SK-N-SH treated with all-trans-retinoic acid at 6 μM for 48 hours (cell line): ENCODE measurements around the gene CDC6.

Experiments used
- ATAC-seq: fragments of 200-7000 bp; cut with Tn5 transposase; 3 replicates; pipeline ENCODE4 v1.9.1; 2020; ENCODE audit warnings: mild to moderate bottlenecking, moderate library complexity
- BACH2 ChIP-seq: fragments of 250-450 bp; sonication (Bioruptor Pico); IDR thresholded peaks from 2 replicates; pipeline ENCODE4 v1.9.0; 2021; ENCODE audit warnings: mild to moderate bottlenecking, borderline replicate concordance
- CSDC2 ChIP-seq: fragments of 250-450 bp; sonication (Bioruptor Pico); IDR thresholded peaks from 2 replicates; pipeline ENCODE4 v1.5.0; 2020; ENCODE audit warnings: mild to moderate bottlenecking, moderate library complexity
- ESRRG ChIP-seq: fragments of 250-450 bp; sonication (Bioruptor Pico); IDR thresholded peaks from 2 replicates; pipeline ENCODE4 v1.6.1; 2021; ENCODE audit warnings: mild to moderate bottlenecking
- GLIS3 ChIP-seq: fragments of 250-450 bp; sonication (Bioruptor Pico); IDR thresholded peaks from 2 replicates; pipeline ENCODE4 v1.5.0; 2020; ENCODE audit warnings: mild to moderate bottlenecking, moderate library complexity
- ISL1 ChIP-seq: fragments of 250-450 bp; sonication (Bioruptor Pico); IDR thresholded peaks from 2 replicates; pipeline ENCODE4 v2.1.2; 2022; ENCODE audit warnings: mild to moderate bottlenecking, moderate library complexity
- OSR1 ChIP-seq: fragments of 250-450 bp; sonication (Bioruptor Pico); IDR thresholded peaks from 2 replicates; pipeline ENCODE4 v1.8.0; 2022; ENCODE audit warnings: moderate library complexity, mild to moderate bottlenecking, inconsistent platforms
- PPARA ChIP-seq: fragments of 250-450 bp; sonication (Bioruptor Pico); IDR thresholded peaks from 2 replicates; pipeline ENCODE4 v1.5.0; 2020; ENCODE audit warnings: mild to moderate bottlenecking, borderline replicate concordance
- RARB ChIP-seq: fragments of 250-450 bp; sonication (Bioruptor Pico); IDR thresholded peaks from 2 replicates; pipeline ENCODE4 v1.8.0; 2021; ENCODE audit warnings: mild to moderate bottlenecking, moderate library complexity
- TCF4 ChIP-seq: fragments of 250-450 bp; sonication (Bioruptor Pico); IDR thresholded peaks from 2 replicates; pipeline ENCODE4 v1.8.0; 2021; ENCODE audit warnings: mild to moderate bottlenecking, moderate library complexity, borderline replicate concordance
- TOX ChIP-seq: fragments of 250-450 bp; sonication (Bioruptor Pico); IDR thresholded peaks from 2 replicates; pipeline ENCODE4 v1.8.0; 2021; ENCODE audit warnings: mild to moderate bottlenecking, moderate library complexity, borderline replicate concordance
- ZC3H10 ChIP-seq: fragments of 250-450 bp; sonication (Bioruptor Pico); IDR thresholded peaks from 2 replicates; pipeline ENCODE4 v1.5.1; 2021; ENCODE audit warnings: mild to moderate bottlenecking, moderate library complexity
- ZFP30 ChIP-seq: fragments of 450-650 bp; formaldehyde crosslinking; IDR thresholded peaks from 2 replicates; pipeline ENCODE4 v1.5.0; 2022; ENCODE audit warnings: mild to moderate bottlenecking, moderate library complexity
- ZNF565 ChIP-seq: fragments of 450-650 bp; formaldehyde crosslinking; conservative IDR thresholded peaks from 2 replicates; pipeline ENCODE4 v1.5.0; 2020; ENCODE audit warnings: low read depth, mild to moderate bottlenecking, moderate library complexity
- ZNF70 ChIP-seq: fragments of 450-650 bp; formaldehyde crosslinking; IDR thresholded peaks from 2 replicates; pipeline ENCODE4 v1.5.0; 2020; ENCODE audit warnings: mild to moderate bottlenecking, moderate library complexity
- ZNF8 ChIP-seq: fragments of 450-650 bp; formaldehyde crosslinking; IDR thresholded peaks from 2 replicates; pipeline ENCODE4 v1.5.0; 2020; ENCODE audit warnings: mild to moderate bottlenecking, moderate library complexity
- TF ChIP-seq, protein P1 (sequence below): fragments of 250-450 bp; sonication (Bioruptor Pico); IDR thresholded peaks from 2 replicates; pipeline ENCODE4 v1.8.0; 2021; ENCODE audit warnings: low read depth, mild to moderate bottlenecking, moderate library complexity, borderline replicate concordance
- TF ChIP-seq, protein P2 (sequence below): fragments of 250-450 bp; sonication (Bioruptor Pico); IDR thresholded peaks from 2 replicates; pipeline ENCODE4 v1.5.1; 2021; ENCODE audit warnings: mild to moderate bottlenecking, moderate library complexity
- TF ChIP-seq, protein P3 (sequence below): fragments of 250-450 bp; sonication (Bioruptor Pico); IDR thresholded peaks from 2 replicates; pipeline ENCODE4 v1.5.0; 2020; ENCODE audit warnings: mild to moderate bottlenecking, moderate library complexity
- TF ChIP-seq, protein P4 (sequence below): fragments of 250-450 bp; sonication (Bioruptor Pico); IDR thresholded peaks from 2 replicates; pipeline ENCODE4 v1.5.1; 2020; ENCODE audit warnings: low read depth, mild to moderate bottlenecking, moderate library complexity
- TF ChIP-seq, protein P5 (sequence below): fragments of 250-450 bp; sonication (Bioruptor Pico); IDR thresholded peaks from 2 replicates; pipeline ENCODE4 v1.8.0; 2020; ENCODE audit warnings: mild to moderate bottlenecking, moderate library complexity, borderline replicate concordance

Gene CDC6

DNA sequence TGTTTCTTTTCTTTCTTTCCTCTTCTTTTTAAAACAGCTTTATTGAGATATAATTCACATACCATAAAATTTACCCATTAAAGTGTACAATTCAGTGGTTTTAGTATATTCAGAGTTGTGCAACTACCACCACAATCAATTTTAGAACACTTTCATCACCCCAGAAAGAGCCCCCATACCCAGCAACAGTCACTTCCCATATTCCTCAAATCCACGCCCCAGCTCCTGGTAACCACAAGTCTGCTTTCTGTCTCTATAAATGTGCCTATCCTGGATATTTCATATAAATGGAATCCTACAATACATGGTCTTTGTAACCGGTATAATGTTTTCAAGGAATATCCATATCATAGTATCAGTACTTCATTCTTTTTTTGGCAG is 40.7 kb downstream of the CDC6 start:
- TF ChIP-seq ZC3H10 (CRISPR knock-in tag) (no peak), OSR1 (CRISPR knock-in tag) (no peak), ESRRG (CRISPR knock-in tag) (no peak), ZNF565 (no peak), ISL1 (CRISPR knock-in tag) (no peak), CSDC2 (CRISPR knock-in tag) (no peak), ZFP30 (CRISPR knock-in tag) (no peak), PPARA (no peak), BACH2 (CRISPR knock-in tag) (no peak), GLIS3 (no peak), TOX (no peak), RARB (CRISPR knock-in tag) (no peak)
- TF ChIP-seq, protein P1, sequence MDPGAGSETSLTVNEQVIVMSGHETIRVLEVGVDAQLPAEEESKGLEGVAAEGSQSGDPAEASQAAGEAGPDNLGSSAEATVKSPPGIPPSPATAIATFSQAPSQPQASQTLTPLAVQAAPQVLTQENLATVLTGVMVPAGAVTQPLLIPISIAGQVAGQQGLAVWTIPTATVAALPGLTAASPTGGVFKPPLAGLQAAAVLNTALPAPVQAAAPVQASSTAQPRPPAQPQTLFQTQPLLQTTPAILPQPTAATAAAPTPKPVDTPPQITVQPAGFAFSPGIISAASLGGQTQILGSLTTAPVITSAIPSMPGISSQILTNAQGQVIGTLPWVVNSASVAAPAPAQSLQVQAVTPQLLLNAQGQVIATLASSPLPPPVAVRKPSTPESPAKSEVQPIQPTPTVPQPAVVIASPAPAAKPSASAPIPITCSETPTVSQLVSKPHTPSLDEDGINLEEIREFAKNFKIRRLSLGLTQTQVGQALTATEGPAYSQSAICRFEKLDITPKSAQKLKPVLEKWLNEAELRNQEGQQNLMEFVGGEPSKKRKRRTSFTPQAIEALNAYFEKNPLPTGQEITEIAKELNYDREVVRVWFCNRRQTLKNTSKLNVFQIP (CRISPR knock-in tag), result no peak
- TF ChIP-seq, protein P2, sequence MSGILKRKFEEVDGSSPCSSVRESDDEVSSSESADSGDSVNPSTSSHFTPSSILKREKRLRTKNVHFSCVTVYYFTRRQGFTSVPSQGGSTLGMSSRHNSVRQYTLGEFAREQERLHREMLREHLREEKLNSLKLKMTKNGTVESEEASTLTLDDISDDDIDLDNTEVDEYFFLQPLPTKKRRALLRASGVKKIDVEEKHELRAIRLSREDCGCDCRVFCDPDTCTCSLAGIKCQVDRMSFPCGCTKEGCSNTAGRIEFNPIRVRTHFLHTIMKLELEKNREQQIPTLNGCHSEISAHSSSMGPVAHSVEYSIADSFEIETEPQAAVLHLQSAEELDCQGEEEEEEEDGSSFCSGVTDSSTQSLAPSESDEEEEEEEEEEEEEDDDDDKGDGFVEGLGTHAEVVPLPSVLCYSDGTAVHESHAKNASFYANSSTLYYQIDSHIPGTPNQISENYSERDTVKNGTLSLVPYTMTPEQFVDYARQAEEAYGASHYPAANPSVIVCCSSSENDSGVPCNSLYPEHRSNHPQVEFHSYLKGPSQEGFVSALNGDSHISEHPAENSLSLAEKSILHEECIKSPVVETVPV (CRISPR knock-in tag), result no peak
- TF ChIP-seq, protein P3, sequence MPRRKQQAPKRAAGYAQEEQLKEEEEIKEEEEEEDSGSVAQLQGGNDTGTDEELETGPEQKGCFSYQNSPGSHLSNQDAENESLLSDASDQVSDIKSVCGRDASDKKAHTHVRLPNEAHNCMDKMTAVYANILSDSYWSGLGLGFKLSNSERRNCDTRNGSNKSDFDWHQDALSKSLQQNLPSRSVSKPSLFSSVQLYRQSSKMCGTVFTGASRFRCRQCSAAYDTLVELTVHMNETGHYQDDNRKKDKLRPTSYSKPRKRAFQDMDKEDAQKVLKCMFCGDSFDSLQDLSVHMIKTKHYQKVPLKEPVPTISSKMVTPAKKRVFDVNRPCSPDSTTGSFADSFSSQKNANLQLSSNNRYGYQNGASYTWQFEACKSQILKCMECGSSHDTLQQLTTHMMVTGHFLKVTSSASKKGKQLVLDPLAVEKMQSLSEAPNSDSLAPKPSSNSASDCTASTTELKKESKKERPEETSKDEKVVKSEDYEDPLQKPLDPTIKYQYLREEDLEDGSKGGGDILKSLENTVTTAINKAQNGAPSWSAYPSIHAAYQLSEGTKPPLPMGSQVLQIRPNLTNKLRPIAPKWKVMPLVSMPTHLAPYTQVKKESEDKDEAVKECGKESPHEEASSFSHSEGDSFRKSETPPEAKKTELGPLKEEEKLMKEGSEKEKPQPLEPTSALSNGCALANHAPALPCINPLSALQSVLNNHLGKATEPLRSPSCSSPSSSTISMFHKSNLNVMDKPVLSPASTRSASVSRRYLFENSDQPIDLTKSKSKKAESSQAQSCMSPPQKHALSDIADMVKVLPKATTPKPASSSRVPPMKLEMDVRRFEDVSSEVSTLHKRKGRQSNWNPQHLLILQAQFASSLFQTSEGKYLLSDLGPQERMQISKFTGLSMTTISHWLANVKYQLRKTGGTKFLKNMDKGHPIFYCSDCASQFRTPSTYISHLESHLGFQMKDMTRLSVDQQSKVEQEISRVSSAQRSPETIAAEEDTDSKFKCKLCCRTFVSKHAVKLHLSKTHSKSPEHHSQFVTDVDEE (CRISPR knock-in tag), result no peak
- TF ChIP-seq, protein P4, sequence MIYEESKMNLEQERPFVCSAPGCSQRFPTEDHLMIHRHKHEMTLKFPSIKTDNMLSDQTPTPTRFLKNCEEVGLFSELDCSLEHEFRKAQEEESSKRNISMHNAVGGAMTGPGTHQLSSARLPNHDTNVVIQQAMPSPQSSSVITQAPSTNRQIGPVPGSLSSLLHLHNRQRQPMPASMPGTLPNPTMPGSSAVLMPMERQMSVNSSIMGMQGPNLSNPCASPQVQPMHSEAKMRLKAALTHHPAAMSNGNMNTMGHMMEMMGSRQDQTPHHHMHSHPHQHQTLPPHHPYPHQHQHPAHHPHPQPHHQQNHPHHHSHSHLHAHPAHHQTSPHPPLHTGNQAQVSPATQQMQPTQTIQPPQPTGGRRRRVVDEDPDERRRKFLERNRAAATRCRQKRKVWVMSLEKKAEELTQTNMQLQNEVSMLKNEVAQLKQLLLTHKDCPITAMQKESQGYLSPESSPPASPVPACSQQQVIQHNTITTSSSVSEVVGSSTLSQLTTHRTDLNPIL (CRISPR knock-in tag), result no peak
- TF ChIP-seq, protein P5, sequence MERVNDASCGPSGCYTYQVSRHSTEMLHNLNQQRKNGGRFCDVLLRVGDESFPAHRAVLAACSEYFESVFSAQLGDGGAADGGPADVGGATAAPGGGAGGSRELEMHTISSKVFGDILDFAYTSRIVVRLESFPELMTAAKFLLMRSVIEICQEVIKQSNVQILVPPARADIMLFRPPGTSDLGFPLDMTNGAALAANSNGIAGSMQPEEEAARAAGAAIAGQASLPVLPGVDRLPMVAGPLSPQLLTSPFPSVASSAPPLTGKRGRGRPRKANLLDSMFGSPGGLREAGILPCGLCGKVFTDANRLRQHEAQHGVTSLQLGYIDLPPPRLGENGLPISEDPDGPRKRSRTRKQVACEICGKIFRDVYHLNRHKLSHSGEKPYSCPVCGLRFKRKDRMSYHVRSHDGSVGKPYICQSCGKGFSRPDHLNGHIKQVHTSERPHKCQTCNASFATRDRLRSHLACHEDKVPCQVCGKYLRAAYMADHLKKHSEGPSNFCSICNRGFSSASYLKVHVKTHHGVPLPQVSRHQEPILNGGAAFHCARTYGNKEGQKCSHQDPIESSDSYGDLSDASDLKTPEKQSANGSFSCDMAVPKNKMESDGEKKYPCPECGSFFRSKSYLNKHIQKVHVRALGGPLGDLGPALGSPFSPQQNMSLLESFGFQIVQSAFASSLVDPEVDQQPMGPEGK, result no peak
- no peak for ATAC-seq

DNA sequence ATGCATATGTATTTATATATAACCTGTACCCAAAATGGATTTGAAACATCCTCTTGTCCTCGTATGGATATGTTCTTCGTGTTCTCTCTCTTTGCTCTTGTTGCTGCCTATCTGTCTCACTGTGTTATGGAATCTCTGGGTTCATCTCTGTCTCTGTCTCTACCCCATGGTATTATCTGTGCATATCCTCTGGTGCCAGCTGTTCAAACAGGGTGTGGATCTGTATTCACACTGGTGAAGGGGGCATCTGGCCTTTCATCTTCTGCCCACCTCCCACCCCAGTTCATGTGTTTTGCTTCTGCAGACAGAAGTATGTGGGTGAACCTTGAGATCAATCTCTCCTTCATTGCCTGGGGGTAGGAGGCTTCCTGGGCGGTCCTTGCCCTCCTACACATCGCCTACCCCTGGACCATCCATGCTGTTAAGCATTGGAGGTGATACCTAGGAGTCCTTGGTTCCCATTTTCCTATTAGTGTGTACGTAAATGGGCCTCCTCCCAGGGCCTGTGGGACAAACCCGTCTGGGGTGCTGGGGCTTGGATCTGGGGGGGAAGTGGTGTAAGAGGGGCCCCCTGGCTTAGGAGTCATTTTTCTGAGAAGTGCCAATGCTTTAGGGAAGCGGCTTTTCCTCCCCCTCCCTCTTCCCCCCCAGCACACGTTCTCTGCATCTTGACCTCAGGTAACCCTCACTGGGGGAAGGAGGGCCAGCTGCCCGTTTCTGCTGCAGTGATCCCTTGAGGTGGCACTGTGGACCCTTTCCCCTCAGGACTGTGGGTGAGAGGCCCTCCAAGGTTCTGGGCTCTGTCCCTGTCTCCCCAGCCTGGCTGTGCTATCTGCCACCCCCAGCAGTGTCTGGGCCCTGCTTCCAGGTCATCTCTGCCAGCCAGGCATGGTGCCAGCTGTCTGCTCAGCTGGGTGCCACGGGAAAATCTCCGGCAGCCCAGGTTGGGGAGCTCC is 42.4 kb downstream of the CDC6 start:
- ATAC-seq, result no peak; the same call in 2 of the 3 replicates

More for the DNA sequence above, 42.4 kb downstream of the CDC6 start:
- TF ChIP-seq PPARA, result no peak
- no peak for TF ChIP-seq ZNF8
- TF ChIP-seq TCF4, result no peak
- no peak for TF ChIP-seq ESRRG (CRISPR knock-in tag)
- no peak for TF ChIP-seq GLIS3
- TF ChIP-seq ZNF70 (CRISPR knock-in tag), result no peak
- TF ChIP-seq, protein P5, result no peak
- TF ChIP-seq, protein P3 (CRISPR knock-in tag), result no peak
